GM18861 (cell line): ENCODE measurements around the gene TNFAIP8.

Source experiments
- ATAC-seq: cut with Tn5 transposase; IDR thresholded peaks from one replicate; pipeline ENCODE4 v1.9.1; 2021; ENCODE audit not compliant: unreplicated experiment

Gene TNFAIP8

GRCh38 chr5:119365847-119366539 is 10.2 kb downstream of the TNFAIP8 start:
- no peak for ATAC-seq

DNA sequence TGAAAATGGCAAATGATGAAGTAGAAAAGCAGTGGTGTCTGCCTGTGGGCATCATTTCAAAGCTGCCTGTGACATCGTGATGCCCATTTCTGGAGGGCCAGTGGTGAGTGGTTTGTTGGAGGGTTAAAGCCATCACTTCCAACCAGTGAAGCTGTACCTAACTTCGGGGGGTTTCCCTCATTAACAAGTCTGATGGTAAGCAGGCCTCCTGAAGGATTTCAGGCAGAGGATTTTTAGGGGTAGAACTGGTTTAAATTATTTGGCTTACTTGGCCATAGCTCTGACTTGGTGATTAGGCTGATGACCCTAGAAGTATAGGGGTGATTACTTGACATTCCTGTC is 10.7 kb downstream of the TNFAIP8 start:
- peak; percentile 26 for ATAC-seq

GRCh38 chr5:119367502-119368237 is 11.9 kb downstream of the TNFAIP8 start:
- peak; percentile 80 for ATAC-seq

- ATAC-seq = no peak
Measured at GRCh38 chr5:119368238-119368630, 12.4 kb downstream of the TNFAIP8 start.

DNA sequence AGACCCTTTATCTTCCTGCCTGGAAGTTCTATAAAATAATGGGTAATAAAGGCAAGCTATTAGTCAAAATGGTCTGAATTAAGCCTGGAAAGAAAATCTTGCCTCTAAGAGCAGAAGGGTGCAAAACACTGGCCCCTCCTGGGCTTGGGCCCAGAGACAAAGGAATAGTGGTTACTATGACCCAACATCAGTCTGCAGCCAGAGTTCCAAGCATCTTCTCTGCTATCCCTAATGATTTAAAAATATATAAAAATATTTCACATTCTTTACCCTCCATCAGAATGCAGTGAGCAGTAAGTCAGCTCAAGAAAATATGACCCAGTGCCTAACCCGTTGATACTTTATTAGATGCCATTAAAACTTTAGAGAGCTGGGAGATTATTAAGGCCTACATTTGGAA is 14.7 kb downstream of the TNFAIP8 start:
- ATAC-seq = no peak

GRCh38 chr5:119371146-119371545 is 15.3 kb downstream of the TNFAIP8 start:
- ATAC-seq = no peak

DNA sequence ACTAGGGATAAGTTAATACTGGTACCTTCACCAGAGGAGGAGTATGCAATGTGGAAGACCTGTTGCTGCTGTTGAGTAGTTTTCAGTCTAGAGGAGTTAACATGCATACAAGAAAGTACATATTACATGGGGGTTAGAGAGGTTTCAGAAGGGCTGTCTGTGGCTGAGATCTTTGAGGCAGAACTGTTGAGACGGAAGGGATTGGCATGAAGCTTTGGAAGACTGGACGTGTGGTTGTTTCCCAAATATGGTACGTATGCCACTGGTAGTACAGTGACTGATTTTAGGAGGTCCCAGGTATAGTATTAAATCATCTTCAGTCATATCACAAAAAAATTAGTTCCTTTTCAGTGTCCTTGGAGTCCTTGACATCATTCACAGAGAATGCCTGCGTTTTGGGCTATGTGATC is 17.6 kb downstream of the TNFAIP8 start:
- ATAC-seq = peak; percentile 62

GRCh38 chr5:119374901-119375300 is 19.1 kb downstream of the TNFAIP8 start:
- ATAC-seq = no peak

- no peak for ATAC-seq
Measured at GRCh38 chr5:119377066-119377465, 21.2 kb downstream of the TNFAIP8 start.

DNA sequence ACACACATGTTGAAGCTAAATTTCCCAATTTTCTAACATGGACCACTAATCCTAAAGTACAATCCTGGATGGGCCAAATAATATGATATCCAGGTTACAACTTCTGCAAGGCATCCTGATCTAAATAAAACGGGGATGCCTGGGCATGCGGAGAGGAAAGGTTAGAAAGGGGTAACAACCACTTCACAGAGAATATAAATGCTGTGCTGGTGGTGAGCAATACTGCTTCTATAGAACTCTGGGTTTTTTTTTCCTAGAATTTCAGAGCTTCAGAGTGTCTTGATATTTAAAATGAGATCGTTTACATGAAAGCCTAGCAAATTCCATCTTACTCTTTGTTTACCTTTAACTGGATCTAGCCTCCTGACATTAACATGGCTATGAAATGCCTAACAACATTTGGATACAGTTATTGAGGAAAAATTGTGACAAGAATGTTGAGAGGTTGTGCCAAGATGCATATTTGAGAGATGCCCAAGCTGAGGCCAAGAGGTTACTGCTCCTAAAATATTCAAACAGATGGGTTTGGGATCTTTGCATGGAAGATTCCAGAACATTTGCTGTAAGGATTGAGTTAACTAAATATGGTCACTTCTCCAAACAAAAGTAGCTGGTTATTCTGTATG is 22.4 kb downstream of the TNFAIP8 start:
- no peak for ATAC-seq

GRCh38 chr5:119379096-119379495 is 23.3 kb downstream of the TNFAIP8 start:
- no peak for ATAC-seq

DNA sequence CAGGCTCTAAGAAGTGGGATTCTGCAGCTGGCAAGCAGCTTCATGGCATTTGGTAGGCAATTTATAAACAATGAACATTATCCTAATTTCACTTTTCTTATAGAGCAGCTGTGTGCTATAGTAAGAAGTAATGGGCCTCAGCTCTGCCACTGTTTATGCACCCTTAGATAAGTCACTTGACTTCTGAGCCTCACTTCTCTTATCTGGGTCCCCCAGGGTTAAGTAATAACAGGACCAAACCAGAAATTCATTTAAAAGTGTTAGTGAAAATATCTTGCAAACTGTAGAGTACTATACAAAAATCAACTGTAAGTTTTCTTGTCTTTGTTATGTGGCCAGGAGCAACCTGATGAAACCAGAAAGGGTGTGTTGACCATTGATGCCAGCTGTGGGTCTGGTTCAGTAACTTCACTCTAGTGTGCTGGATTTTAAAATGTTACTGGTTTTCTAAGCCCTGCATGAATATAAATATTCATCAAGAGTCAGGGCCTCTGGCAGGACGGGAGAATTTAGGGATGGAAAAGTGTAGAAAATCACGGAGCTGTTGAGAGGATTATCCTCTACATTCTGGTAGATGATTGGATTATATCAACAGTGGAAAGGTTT is 24.2 kb downstream of the TNFAIP8 start:
- ATAC-seq = peak; percentile 32

- no peak for ATAC-seq
Measured at GRCh38 chr5:119382169-119382568, 26.4 kb downstream of the TNFAIP8 start.

DNA sequence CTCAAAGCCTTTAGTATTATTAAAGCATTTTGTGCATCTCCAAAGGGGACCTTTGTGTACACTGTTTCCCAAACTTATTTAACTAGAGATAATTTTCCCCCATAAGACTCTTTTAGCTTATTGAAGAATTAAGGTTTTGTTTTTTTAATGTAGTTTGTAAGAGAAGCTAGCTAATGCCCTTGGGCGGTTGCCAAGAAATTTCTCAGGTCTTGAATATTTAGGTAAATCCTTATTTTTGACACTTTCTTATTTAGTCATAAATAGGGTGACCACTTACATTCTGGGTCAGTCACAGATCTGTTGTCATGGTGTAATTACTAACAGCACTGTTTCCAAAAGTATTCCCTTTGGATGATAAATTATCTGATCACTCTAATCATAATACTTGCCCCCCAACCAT is 27.2 kb downstream of the TNFAIP8 start:
- ATAC-seq = no peak

- ATAC-seq = peak; percentile 39
Measured at GRCh38 chr5:119385136-119385535, 29.3 kb downstream of the TNFAIP8 start.

DNA sequence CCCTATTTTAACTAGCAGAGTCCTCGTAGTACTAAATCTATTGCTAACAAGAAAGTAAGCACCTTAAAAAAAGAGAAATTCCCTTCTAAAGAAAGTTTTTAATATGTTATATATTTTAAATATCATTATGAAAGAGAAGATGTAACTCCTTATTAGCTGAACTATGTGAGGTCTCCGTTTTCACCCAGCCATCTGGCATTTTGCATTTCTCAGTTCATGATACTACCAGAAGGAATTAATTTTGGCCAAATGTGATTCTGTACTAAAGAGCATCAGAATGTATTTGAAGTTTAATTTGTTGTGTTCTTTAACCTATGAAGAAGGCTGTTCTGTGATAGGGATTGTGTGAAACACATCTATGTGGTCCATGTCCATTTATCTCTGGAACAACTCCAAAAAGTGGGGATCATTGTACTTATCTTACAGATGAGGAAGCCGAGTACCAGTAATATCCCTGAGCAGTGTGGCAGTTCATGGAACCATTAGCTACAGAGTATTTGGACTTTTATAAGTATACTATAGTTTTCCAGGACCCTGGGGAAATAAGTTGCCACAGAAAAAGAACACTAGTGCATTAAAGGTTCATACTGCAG is 29.8 kb downstream of the TNFAIP8 start:
- peak; percentile 25 for ATAC-seq

GRCh38 chr5:119386596-119387344 is 31.0 kb downstream of the TNFAIP8 start:
- no peak for ATAC-seq

- ATAC-seq = no peak
Measured at GRCh38 chr5:119387945-119388618, 32.3 kb downstream of the TNFAIP8 start.

DNA sequence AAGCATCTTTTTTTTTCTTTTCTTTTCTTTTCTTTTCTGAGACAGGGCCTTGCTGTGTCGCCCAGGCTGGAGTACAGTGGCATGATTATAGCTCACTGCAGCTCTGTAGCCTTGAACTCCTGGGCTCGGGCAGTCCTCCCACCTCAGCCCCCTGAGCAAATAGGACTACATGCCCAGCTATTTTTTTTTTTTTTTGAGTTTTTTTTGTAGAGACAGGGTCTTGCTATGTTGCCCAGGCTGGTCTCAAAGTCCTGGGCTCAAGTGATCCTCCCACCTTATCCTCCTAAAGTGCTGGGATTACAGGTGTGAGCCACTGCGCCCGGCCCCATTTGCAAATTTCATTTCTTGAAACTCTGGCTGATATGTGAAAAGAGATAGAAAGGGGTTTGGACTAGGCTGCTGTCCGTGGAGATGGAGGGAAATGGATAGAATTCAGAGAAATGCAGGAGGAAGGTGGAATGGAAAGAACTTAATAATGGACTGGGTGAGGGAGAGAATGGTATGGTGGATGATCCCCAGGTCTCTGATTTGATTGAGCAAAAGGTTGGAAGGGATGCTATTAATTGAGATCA is 32.9 kb downstream of the TNFAIP8 start:
- ATAC-seq = no peak
